ENCODE measurements around the gene SSTR4. TPM values are rescaled to one million over a fixed set of nuclear protein-coding genes. Genes with fewer than 3 reads are reported as not detected.

SSTR4 gene
- total and polyA plus RNA-seq, 4 donors: not detected

DNA sequence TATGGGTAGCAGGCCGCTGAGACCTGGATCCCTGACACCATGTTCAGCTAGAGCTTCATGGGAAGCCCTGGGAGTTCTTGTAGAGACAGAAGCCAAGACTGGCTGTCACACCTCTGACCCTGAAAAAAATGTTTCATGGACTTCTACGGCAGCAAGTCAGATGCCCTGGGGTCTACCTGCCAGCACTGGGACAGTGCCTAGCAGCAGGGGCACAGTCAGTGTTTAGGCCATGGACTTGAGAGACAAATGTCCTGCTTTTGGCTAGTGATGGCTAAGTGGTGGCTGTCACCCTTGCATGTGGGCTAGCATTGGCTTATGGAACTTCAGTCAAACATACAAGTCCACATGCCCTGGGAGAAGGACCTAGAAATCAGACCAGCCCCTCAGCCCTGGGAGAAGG lies 41.3 kb upstream of the SSTR4 start:
- Histone ChIP-seq H3K27me3 (ENCODE audit: control insufficient read depth in 4 of 4, insufficient read depth in 4 of 4, low read length in 3 of 4) (no peaks in the 10 kb centered on the region), H3K27ac (ENCODE audit: low read depth in 1 of 2, low read length in 2 of 2) (no peak overlapping the region), H3K9ac (ENCODE audit: low read depth in 1 of 2, low read length in 2 of 2) (no peak overlapping the region), H3K9me3 (ENCODE audit: control insufficient read depth in 4 of 4, low read length in 3 of 4) (no peaks in the 10 kb centered on the region), H3K4me1 (ENCODE audit: control insufficient read depth in 4 of 4, insufficient read depth in 4 of 4, low read length in 3 of 4) (no peaks in the 10 kb centered on the region), H3K4me3 (ENCODE audit: low read depth in 1 of 3, low read length in 3 of 3) (no peak overlapping the region), H3K36me3 (ENCODE audit: control insufficient read depth in 4 of 4, insufficient read depth in 3 of 4, low read depth in 1 of 4, low read length in 3 of 4) (no peaks in the 10 kb centered on the region)
- TF ChIP-seq, protein P1, sequence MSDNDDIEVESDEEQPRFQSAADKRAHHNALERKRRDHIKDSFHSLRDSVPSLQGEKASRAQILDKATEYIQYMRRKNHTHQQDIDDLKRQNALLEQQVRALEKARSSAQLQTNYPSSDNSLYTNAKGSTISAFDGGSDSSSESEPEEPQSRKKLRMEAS (IDR thresholded peaks at IDR 0.05): no peak
- TF ChIP-seq SP1 (IDR thresholded peaks at IDR 0.05) (no peak), JUND (IDR thresholded peaks at IDR 0.05) (no peak), HNF4G (IDR thresholded peaks at IDR 0.05) (no peak), HNF4A (conservative IDR thresholded peaks at IDR 0.05) (no peak), YY1 (IDR thresholded peaks at IDR 0.05) (no peak), RAD21 (IDR thresholded peaks at IDR 0.05) (no peak)
- TF ChIP-seq, protein P2, sequence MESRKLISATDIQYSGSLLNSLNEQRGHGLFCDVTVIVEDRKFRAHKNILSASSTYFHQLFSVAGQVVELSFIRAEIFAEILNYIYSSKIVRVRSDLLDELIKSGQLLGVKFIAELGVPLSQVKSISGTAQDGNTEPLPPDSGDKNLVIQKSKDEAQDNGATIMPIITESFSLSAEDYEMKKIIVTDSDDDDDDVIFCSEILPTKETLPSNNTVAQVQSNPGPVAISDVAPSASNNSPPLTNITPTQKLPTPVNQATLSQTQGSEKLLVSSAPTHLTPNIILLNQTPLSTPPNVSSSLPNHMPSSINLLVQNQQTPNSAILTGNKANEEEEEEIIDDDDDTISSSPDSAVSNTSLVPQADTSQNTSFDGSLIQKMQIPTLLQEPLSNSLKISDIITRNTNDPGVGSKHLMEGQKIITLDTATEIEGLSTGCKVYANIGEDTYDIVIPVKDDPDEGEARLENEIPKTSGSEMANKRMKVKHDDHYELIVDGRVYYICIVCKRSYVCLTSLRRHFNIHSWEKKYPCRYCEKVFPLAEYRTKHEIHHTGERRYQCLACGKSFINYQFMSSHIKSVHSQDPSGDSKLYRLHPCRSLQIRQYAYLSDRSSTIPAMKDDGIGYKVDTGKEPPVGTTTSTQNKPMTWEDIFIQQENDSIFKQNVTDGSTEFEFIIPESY (IDR thresholded peaks at IDR 0.05): no peak
- no peak for DNase-seq (ENCODE audit: low spot score)
- WGBS: 82% methylated on average over 2 of the region's 2 CpGs

DNA sequence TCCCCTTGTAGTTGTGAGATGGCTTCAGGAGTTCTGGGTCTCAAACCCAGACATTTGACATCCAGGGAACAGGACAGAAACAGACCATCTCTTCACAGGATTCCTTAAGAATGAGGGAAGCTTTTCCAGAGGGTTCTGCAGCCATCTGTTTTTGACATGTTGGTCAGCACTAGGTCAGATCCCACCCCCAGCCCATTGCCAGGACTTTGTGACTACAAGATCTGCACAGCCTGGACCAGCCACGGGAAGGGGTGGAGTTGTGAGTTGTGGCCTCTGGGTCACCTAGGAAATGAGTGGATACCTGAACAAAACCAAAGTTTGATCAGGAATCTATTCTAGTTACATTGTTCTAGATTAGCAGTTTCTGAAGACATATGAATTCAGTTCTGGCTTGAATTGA lies 39.2 kb upstream of the SSTR4 start:
- no peak for DNase-seq (ENCODE audit: low spot score)
- H3K27me3 ChIP-seq (ENCODE audit: control insufficient read depth in 4 of 4, insufficient read depth in 4 of 4, low read length in 3 of 4): no peaks in the 10 kb centered on the region
- no peaks in the 10 kb centered on the region for H3K4me1 ChIP-seq (ENCODE audit: control insufficient read depth in 4 of 4, insufficient read depth in 4 of 4, low read length in 3 of 4)
- H3K27ac ChIP-seq (ENCODE audit: low read depth in 1 of 2, low read length in 2 of 2): no peak overlapping the region
- no peaks in the 10 kb centered on the region for H3K36me3 ChIP-seq (ENCODE audit: control insufficient read depth in 4 of 4, insufficient read depth in 3 of 4, low read depth in 1 of 4, low read length in 3 of 4)
- no peak overlapping the region for H3K9ac ChIP-seq (ENCODE audit: low read depth in 1 of 2, low read length in 2 of 2)
- TF ChIP-seq YY1 (IDR thresholded peaks at IDR 0.05) (no peak), NR2F2 (IDR thresholded peaks at IDR 0.05) (no peak), EGR1 (IDR thresholded peaks at IDR 0.05; ENCODE audit: low read depth in 2 of 2) (no peak), TAF1 (conservative IDR thresholded peaks at IDR 0.05) (no peak), RXRA (IDR thresholded peaks at IDR 0.05) (no peak), GABPA (IDR thresholded peaks at IDR 0.05 in 1 of 2, conservative IDR thresholded peaks at IDR 0.05 in 1 of 2) (no peak), SP1 (IDR thresholded peaks at IDR 0.05) (no peak), FOXA1 (IDR thresholded peaks at IDR 0.05) (no peak), HNF4A (conservative IDR thresholded peaks at IDR 0.05) (no peak), RAD21 (IDR thresholded peaks at IDR 0.05) (no peak), HNF4G (IDR thresholded peaks at IDR 0.05) (no peak)
- TF ChIP-seq, protein P3, sequence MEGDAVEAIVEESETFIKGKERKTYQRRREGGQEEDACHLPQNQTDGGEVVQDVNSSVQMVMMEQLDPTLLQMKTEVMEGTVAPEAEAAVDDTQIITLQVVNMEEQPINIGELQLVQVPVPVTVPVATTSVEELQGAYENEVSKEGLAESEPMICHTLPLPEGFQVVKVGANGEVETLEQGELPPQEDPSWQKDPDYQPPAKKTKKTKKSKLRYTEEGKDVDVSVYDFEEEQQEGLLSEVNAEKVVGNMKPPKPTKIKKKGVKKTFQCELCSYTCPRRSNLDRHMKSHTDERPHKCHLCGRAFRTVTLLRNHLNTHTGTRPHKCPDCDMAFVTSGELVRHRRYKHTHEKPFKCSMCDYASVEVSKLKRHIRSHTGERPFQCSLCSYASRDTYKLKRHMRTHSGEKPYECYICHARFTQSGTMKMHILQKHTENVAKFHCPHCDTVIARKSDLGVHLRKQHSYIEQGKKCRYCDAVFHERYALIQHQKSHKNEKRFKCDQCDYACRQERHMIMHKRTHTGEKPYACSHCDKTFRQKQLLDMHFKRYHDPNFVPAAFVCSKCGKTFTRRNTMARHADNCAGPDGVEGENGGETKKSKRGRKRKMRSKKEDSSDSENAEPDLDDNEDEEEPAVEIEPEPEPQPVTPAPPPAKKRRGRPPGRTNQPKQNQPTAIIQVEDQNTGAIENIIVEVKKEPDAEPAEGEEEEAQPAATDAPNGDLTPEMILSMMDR (IDR thresholded peaks at IDR 0.05; ENCODE audit: low read depth, low read length, missing input control): no peak
- TF ChIP-seq, protein P4, sequence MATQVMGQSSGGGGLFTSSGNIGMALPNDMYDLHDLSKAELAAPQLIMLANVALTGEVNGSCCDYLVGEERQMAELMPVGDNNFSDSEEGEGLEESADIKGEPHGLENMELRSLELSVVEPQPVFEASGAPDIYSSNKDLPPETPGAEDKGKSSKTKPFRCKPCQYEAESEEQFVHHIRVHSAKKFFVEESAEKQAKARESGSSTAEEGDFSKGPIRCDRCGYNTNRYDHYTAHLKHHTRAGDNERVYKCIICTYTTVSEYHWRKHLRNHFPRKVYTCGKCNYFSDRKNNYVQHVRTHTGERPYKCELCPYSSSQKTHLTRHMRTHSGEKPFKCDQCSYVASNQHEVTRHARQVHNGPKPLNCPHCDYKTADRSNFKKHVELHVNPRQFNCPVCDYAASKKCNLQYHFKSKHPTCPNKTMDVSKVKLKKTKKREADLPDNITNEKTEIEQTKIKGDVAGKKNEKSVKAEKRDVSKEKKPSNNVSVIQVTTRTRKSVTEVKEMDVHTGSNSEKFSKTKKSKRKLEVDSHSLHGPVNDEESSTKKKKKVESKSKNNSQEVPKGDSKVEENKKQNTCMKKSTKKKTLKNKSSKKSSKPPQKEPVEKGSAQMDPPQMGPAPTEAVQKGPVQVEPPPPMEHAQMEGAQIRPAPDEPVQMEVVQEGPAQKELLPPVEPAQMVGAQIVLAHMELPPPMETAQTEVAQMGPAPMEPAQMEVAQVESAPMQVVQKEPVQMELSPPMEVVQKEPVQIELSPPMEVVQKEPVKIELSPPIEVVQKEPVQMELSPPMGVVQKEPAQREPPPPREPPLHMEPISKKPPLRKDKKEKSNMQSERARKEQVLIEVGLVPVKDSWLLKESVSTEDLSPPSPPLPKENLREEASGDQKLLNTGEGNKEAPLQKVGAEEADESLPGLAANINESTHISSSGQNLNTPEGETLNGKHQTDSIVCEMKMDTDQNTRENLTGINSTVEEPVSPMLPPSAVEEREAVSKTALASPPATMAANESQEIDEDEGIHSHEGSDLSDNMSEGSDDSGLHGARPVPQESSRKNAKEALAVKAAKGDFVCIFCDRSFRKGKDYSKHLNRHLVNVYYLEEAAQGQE (IDR thresholded peaks at IDR 0.05): no peak
- TF ChIP-seq, protein P5, sequence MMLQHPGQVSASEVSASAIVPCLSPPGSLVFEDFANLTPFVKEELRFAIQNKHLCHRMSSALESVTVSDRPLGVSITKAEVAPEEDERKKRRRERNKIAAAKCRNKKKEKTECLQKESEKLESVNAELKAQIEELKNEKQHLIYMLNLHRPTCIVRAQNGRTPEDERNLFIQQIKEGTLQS (IDR thresholded peaks at IDR 0.05): no peak
- TF ChIP-seq, protein P2 (IDR thresholded peaks at IDR 0.05): no peak
- TF ChIP-seq, protein P1 (IDR thresholded peaks at IDR 0.05): no peak
- no peaks in the 10 kb centered on the region for H3K9me3 ChIP-seq (ENCODE audit: control insufficient read depth in 4 of 4, low read length in 3 of 4)
- H3K4me3 ChIP-seq (ENCODE audit: low read depth in 1 of 3, low read length in 3 of 3): no peak overlapping the region
- WGBS: 54% methylated on average over 1 of the region's 1 CpG

Data from liver (tissue), 9 donors.